Omental fat pad (tissue), 4 donors: ENCODE results near the gene UVRAG. TPM values are rescaled to one million over a fixed set of nuclear protein-coding genes. Genes with fewer than 3 reads are reported as not detected.

Experiments
- ATAC-seq: fragments of 150-250 bp; one replicate; pipeline ENCODE4 v1.9.1; 2016; ENCODE audit warnings: mild to moderate bottlenecking, moderate library complexity; ENCODE audit not compliant: low FRiP score
- DNase-seq: peaks from one replicate; pipeline ENCODE4 v3.0.0-alpha.2; 2019; ENCODE audit warnings: low spot score
- CTCF ChIP-seq, 3 donors: fragments of 450-650 bp; IDR thresholded peaks; one replicate each; pipeline ENCODE4 v1.5.1; 2016 to 2017; ENCODE audit warnings: antibody characterized with exemption in 3 of 3, mild to moderate bottlenecking in 3 of 3, moderate library complexity in 2 of 3
- total RNA-seq, 4 donors: library from RNA; depleted of rRNA; stranded (reverse); fragments of >200 nt; gene quantifications; one replicate each; pipeline ENCODE4 v1.1.0, GENCODE V29; 2016

Gene UVRAG
- total RNA-seq, 4 donors from 2014 or later: 39.6 to 72.9 (median 61.5) TPM

- no peak for TF ChIP-seq CTCF (IDR thresholded peaks at IDR 0.05)
- no peak for DNase-seq
- no peak for ATAC-seq
Observed at GRCh38 chr11:76090174-76090573, 275.2 kb downstream of the UVRAG start.

GRCh38 chr11:76090821-76091220, 275.8 kb downstream of the UVRAG start:
- no peak for ATAC-seq
- TF ChIP-seq CTCF (IDR thresholded peaks at IDR 0.05): no peak
- no peak for DNase-seq

GRCh38 chr11:76094740-76095139, 279.7 kb downstream of the UVRAG start:
- DNase-seq (no peak), ATAC-seq (no peak)
- no peak for TF ChIP-seq CTCF (IDR thresholded peaks at IDR 0.05)

- ATAC-seq: no peak
Observed at GRCh38 chr11:76095891-76096290, 280.9 kb downstream of the UVRAG start.

GRCh38 chr11:76096552-76096951, 281.5 kb downstream of the UVRAG start:
- DNase-seq (no peak), ATAC-seq (no peak)

More at GRCh38 chr11:76095891-76096290, 280.9 kb downstream of the UVRAG start:
- DNase-seq: no peak
- TF ChIP-seq CTCF (IDR thresholded peaks at IDR 0.05): no peak

GRCh38 chr11:76102802-76103201, 287.8 kb downstream of the UVRAG start:
- no peak for TF ChIP-seq CTCF (IDR thresholded peaks at IDR 0.05)
- DNase-seq: no peak
- no peak for ATAC-seq

More at GRCh38 chr11:76096552-76096951, 281.5 kb downstream of the UVRAG start:
- TF ChIP-seq CTCF (IDR thresholded peaks at IDR 0.05): no peak

- no peak for ATAC-seq
- no peak for TF ChIP-seq CTCF (IDR thresholded peaks at IDR 0.05)
- no peak for DNase-seq
Observed at GRCh38 chr11:76103460-76103859, 288.4 kb downstream of the UVRAG start.
